K562 (cell line): ENCODE measurements around the gene SPATS2L. TPM values are rescaled to one million over a fixed set of nuclear protein-coding genes. Genes with fewer than 3 reads are reported as not detected.

Source experiments
- ATAC-seq: fragments of 200-7000 bp; cut with Tn5 transposase; 3 replicates; pipeline ENCODE4 v1.9.1; 2020; ENCODE audit warnings: moderate library complexity
- BruUV-seq: library from RNA; stranded (reverse); fragments of 400-500 nt; replicated peaks from 2 replicates; lab custom pipeline; 2021; lab: Mats Ljungman, UMichigan
- CTCF ChIA-PET: fragments of 300-600 bp; formaldehyde crosslinking; extraction: SDS; loops from one replicate; lab custom pipeline; 2021; ENCODE audit warnings: low intra/inter-chr PET ratio; lab: Yijun Ruan, JAX
- POLR2A ChIA-PET: fragments of 300-600, 350-650 bp; sonication (Branson Sonifier 250); formaldehyde crosslinking; extraction: SDS; loops from one replicate; lab custom pipeline; 2021; ENCODE audit warnings: antibody characterized with exemption, inconsistent platforms; lab: Yijun Ruan, JAX
- DNase-seq, 4 experiments: peaks; one replicate each; pipeline versions ENCODE4 v3.0.0 to v3.0.0-alpha.2; 2011 to 2018; ENCODE audit warnings: low spot score in 3 of 4, mixed read lengths in 3 of 4; ENCODE audit errors: extremely low read depth in 1 of 4
- FAIRE-seq: peaks from 2 replicates; lab custom pipeline; 2011; peaks lifted over from hg19 to GRCh38; lab: Jason Lieb, UNC
- H2AFZ ChIP-seq: 2 replicates; pipeline ENCODE4 v1.6.0; 2011; ENCODE audit warnings: low read depth, low read length, control low read depth, inconsistent platforms
- H3K27ac ChIP-seq: fragments of 200-600 bp; 3 replicates; pipeline ENCODE4 v1.8.0; 2011; ENCODE audit warnings: low read depth, mild to moderate bottlenecking, control low read depth, inconsistent platforms, low read length, moderate library complexity, mixed read lengths; ENCODE audit errors: extremely low read depth
- H3K27me3 ChIP-seq, 2 experiments: fragments of 300-600 bp in 1 of 2; 2 replicates in 1 of 2; 3 replicates in 1 of 2; pipeline versions ENCODE4 v1.6.0 to v1.8.0; 2011; ENCODE audit warnings: inconsistent platforms in 2 of 2, low read length in 2 of 2, mild to moderate bottlenecking in 1 of 2, mixed read lengths in 1 of 2, moderate library complexity in 1 of 2; ENCODE audit not compliant: control insufficient read depth in 2 of 2, insufficient read depth in 2 of 2
- H3K36me3 ChIP-seq: fragments of 300-600 bp; 3 replicates; pipeline ENCODE4 v1.8.0; 2011; ENCODE audit warnings: mild to moderate bottlenecking, low read length, inconsistent platforms; ENCODE audit not compliant: control insufficient read depth, insufficient read depth
- H3K4me1 ChIP-seq, 2 experiments: fragments of 200-600 bp in 1 of 2; replicated peaks in 1 of 2; 2 replicates in 1 of 2; 3 replicates in 1 of 2; pipeline versions ENCODE4 v1.5.1 to v1.8.0; 2011; ENCODE audit warnings: inconsistent platforms in 2 of 2, low read length in 2 of 2, mild to moderate bottlenecking in 1 of 2, mixed read lengths in 1 of 2, moderate library complexity in 1 of 2; ENCODE audit not compliant: control insufficient read depth in 2 of 2, insufficient read depth in 2 of 2
- H3K4me2 ChIP-seq: 2 replicates; pipeline ENCODE4 v1.6.1; 2011; ENCODE audit warnings: low read length, control low read depth, inconsistent platforms, mixed read lengths; ENCODE audit not compliant: insufficient read depth
- H3K4me3 ChIP-seq: fragments of 200-600 bp; sonication (generic), shearing (Covaris generic); 2 replicates; pipeline ENCODE4 v1.5.1; 2016; ENCODE audit warnings: control low read depth, inconsistent platforms
- H3K79me2 ChIP-seq: fragments of 200-600 bp; 3 replicates; pipeline ENCODE4 v1.8.0; 2011; ENCODE audit warnings: low read length, inconsistent platforms; ENCODE audit not compliant: control insufficient read depth, insufficient read depth
- H3K9ac ChIP-seq, 2 experiments: 2 replicates each; pipeline versions ENCODE4 v1.6.0 to v1.6.1; 2011; ENCODE audit warnings: low read depth in 2 of 2, low read length in 2 of 2, control low read depth in 1 of 2, inconsistent platforms in 1 of 2, mild to moderate bottlenecking in 1 of 2, mixed read lengths in 1 of 2; ENCODE audit not compliant: insufficient read depth in 1 of 2
- H3K9me1 ChIP-seq: one replicate; pipeline ENCODE4 v1.6.0; 2011; ENCODE audit warnings: inconsistent platforms, mild to moderate bottlenecking, low read length, moderate library complexity; ENCODE audit not compliant: control insufficient read depth, insufficient read depth
- H3K9me3 ChIP-seq: replicated peaks from 2 replicates; pipeline ENCODE4 v1.5.1; 2011; ENCODE audit warnings: low read depth, low read length, inconsistent platforms; ENCODE audit not compliant: control insufficient read depth, insufficient read depth
- H4K20me1 ChIP-seq: replicated peaks from 2 replicates; pipeline ENCODE4 v1.6.1; 2011; ENCODE audit warnings: low read length, inconsistent platforms, mixed read lengths; ENCODE audit not compliant: control insufficient read depth, insufficient read depth
- BRD4 ChIP-seq: fragments of 200-600 bp; sonication (generic); IDR thresholded peaks from 2 replicates; pipeline ENCODE4 v1.6.1; 2017; ENCODE audit warnings: inconsistent platforms
- CEBPG ChIP-seq, 3 experiments: fragments of 200-800 bp in 1 of 3; sonication (Bioruptor generic) in 1 of 3; sonication (generic) in 1 of 3; formaldehyde crosslinking in 1 of 3; IDR thresholded peaks in 2 of 3; conservative IDR thresholded peaks in 1 of 3; 2 replicates each; pipeline versions ENCODE4 v1.6.1 to v1.8.0; 2016 to 2022; ENCODE audit warnings: missing compliant biosample characterization in 2 of 3, missing genetic modification characterization in 2 of 3, mild to moderate bottlenecking in 1 of 3, missing genetic modification reagents in 1 of 3
- NCOA2 ChIP-seq, 2 experiments: fragments of 450-650 bp; IDR thresholded peaks; 2 replicates each; pipeline ENCODE4 v1.6.1; 2018; ENCODE audit warnings: mild to moderate bottlenecking in 2 of 2, moderate library complexity in 1 of 2; ENCODE audit not compliant: partially characterized antibody in 2 of 2
- ZNF449 ChIP-seq: fragments of 250-450 bp; sonication (Bioruptor Pico); IDR thresholded peaks from 2 replicates; pipeline ENCODE4 v1.8.0; 2022; ENCODE audit warnings: moderate library complexity, mild to moderate bottlenecking, inconsistent platforms
- WGBS: fragments of 100-300 bp; shearing (Covaris generic); methylation state at CpG from one replicate; pipeline ENCODE4 v1.1.6; 2016; ENCODE audit warnings: low coverage, mixed read lengths; ENCODE audit not compliant: insufficient coverage; ENCODE audit errors: missing lambda C conversion rate; 5-methylcytosine and 5-hydroxymethylcytosine counted together
- in situ Hi-C: fragments of 300-500 bp; cut with MboI; formaldehyde crosslinking; loops from 4 replicates; pipeline ENCODE4 v1.15.0; 2018; ENCODE audit warnings: inconsistent platforms, mixed read lengths
- intact Hi-C: fragments of 100-400 bp; cut with micrococcal nuclease; formaldehyde crosslinking; loops from 2 replicates; pipeline ENCODE4 v1.14.2; 2022
- polyA plus RNA-seq, 8 experiments: library from polyadenylated mRNA; depleted of rRNA in 4 of 8; stranded (reverse) in 5 of 8; unstranded in 3 of 8; fragments of >200 nt; fragmentation: Nextera tagmentation in 2 of 8; fragmentation: Illumina TruSeq in 1 of 8; extraction: Ambion mirVana in 2 of 8; extraction: Trizol in 1 of 8; gene quantifications; 2 replicates each; pipeline versions ENCODE4 v1.2.1 to v1.2.3, GENCODE V29; 2011 to 2014; ENCODE audit warnings: inconsistent platforms in 1 of 8, missing spikeins in 1 of 8
- total RNA-seq, 7 experiments: library from RNA; depleted of rRNA in 6 of 7; stranded (reverse); fragments of >200 nt in 6 of 7; fragmentation: Illumina TruSeq in 2 of 7; extraction: Trizol in 2 of 7; gene quantifications; 2 replicates each; pipeline versions ENCODE4 v1.2.1 to v1.2.3, GENCODE V29; 2011 to 2021; ENCODE audit warnings: low replicate concordance in 1 of 7
- TF ChIP-seq, protein P1 (sequence below): fragments of 450-650 bp; conservative IDR thresholded peaks from 2 replicates; pipeline ENCODE4 v1.6.1; 2016; ENCODE audit warnings: missing genetic modification characterization, low read depth, mild to moderate bottlenecking, missing compliant biosample characterization, moderate library complexity
- TF ChIP-seq, protein P2 (sequence below): IDR thresholded peaks from 3 replicates; pipeline ENCODE4 v1.6.1; 2011; ENCODE audit warnings: borderline replicate concordance, mild to moderate bottlenecking, moderate library complexity; ENCODE audit not compliant: insufficient read length; ENCODE audit errors: extremely low read depth

SPATS2L gene
- total and polyA plus RNA-seq, 9 of the 15 experiments (the other 6 are each of a cell fraction or from before 2014, with no cell fraction given), result 11.3 to 41.5 (median 24.9) TPM

- FAIRE-seq, result no peak
- CTCF ChIA-PET, result no interaction called here
- Histone ChIP-seq H3K27me3 (no peaks in the 10 kb centered on the region), H2AFZ (no peak overlapping the region), H3K9ac (no peak overlapping the region), H3K9me3 (no peaks in the 10 kb centered on the region), H3K4me2 (no peak overlapping the region), H3K79me2 (no peaks in the 10 kb centered on the region), H3K36me3 (no peaks in the 10 kb centered on the region), H3K9me1 (no peaks in the 10 kb centered on the region), H4K20me1 (no peaks in the 10 kb centered on the region), H3K4me3 (no peak overlapping the region), H3K27ac (no peak overlapping the region), H3K4me1 (no peaks in the 10 kb centered on the region)
- intact Hi-C loops, result no loop called here
- in situ Hi-C loops, result no loop called here
- WGBS, result 65% methylated on average over 4 of the region's 4 CpGs
- BruUV-seq, result no TSS peak
- DNase-seq, result no peak
- POLR2A ChIA-PET, result interaction anchor here (0.6 kb wide), 1 partner anchor 89 kb away, joined by 4 read pairs; no protein-coding TSS in a partner anchor
- no peak for ATAC-seq
- TF ChIP-seq NCOA2 (IDR thresholded peaks at IDR 0.05; ENCODE audit: partially characterized antibody in 2 of 2) (no peak), ZNF449 (no peak), CEBPG (CRISPR knock-in tag; IDR thresholded peaks at IDR 0.05) (no peak), CEBPG (tag; conservative IDR thresholded peaks at IDR 0.05 in 1 of 2, IDR thresholded peaks at IDR 0.05 in 1 of 2) (no peak), BRD4 (no peak)
- TF ChIP-seq, protein P1, sequence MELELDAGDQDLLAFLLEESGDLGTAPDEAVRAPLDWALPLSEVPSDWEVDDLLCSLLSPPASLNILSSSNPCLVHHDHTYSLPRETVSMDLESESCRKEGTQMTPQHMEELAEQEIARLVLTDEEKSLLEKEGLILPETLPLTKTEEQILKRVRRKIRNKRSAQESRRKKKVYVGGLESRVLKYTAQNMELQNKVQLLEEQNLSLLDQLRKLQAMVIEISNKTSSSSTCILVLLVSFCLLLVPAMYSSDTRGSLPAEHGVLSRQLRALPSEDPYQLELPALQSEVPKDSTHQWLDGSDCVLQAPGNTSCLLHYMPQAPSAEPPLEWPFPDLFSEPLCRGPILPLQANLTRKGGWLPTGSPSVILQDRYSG (tag), result no peak
- TF ChIP-seq, protein P2, sequence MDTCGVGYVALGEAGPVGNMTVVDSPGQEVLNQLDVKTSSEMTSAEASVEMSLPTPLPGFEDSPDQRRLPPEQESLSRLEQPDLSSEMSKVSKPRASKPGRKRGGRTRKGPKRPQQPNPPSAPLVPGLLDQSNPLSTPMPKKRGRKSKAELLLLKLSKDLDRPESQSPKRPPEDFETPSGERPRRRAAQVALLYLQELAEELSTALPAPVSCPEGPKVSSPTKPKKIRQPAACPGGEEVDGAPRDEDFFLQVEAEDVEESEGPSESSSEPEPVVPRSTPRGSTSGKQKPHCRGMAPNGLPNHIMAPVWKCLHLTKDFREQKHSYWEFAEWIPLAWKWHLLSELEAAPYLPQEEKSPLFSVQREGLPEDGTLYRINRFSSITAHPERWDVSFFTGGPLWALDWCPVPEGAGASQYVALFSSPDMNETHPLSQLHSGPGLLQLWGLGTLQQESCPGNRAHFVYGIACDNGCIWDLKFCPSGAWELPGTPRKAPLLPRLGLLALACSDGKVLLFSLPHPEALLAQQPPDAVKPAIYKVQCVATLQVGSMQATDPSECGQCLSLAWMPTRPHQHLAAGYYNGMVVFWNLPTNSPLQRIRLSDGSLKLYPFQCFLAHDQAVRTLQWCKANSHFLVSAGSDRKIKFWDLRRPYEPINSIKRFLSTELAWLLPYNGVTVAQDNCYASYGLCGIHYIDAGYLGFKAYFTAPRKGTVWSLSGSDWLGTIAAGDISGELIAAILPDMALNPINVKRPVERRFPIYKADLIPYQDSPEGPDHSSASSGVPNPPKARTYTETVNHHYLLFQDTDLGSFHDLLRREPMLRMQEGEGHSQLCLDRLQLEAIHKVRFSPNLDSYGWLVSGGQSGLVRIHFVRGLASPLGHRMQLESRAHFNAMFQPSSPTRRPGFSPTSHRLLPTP, result no peak
Measured at GRCh38 chr2:200447139-200447855, 140.8 kb downstream of the SPATS2L start.
